Kidney epithelial cell (primary cell): ENCODE measurements around the gene GGA1. TPM values are rescaled to one million over a fixed set of nuclear protein-coding genes. Genes with fewer than 3 reads are reported as not detected.

Source experiments
- DNase-seq: peaks from one replicate; pipeline ENCODE4 v3.0.0-alpha.2; 2010; ENCODE audit warnings: low read depth
- H3K27me3 ChIP-seq: 2 replicates; pipeline ENCODE4 v1.6.0; 2011; ENCODE audit warnings: low read length; ENCODE audit not compliant: control insufficient read depth, insufficient read depth
- H3K36me3 ChIP-seq: 2 replicates; pipeline ENCODE4 v1.5.1; 2011; ENCODE audit warnings: low read length; ENCODE audit not compliant: control insufficient read depth, insufficient read depth
- H3K4me3 ChIP-seq: 2 replicates; pipeline ENCODE4 v1.5.1; 2011; ENCODE audit warnings: low read depth, mild to moderate bottlenecking, control low read depth, low read length
- total RNA-seq: library from RNA; depleted of rRNA; stranded (reverse); fragments of >200 nt; gene quantifications from 2 replicates; pipeline ENCODE4 v1.2.3, GENCODE V29; 2015
- TF ChIP-seq, protein P1 (sequence below): IDR thresholded peaks from 2 replicates; pipeline ENCODE4 v1.5.1; 2011; ENCODE audit warnings: mild to moderate bottlenecking, moderate library complexity, low read length, control low read depth, inconsistent platforms; ENCODE audit not compliant: insufficient read depth, poor library complexity, severe bottlenecking

The GGA1 gene
- total RNA-seq, 1 donor from 2014 or later: 65.9 TPM

GRCh38 chr22:37569921-37570660 lies 38.5 kb upstream of the GGA1 start:
- no peak for DNase-seq
- TF ChIP-seq, protein P1, sequence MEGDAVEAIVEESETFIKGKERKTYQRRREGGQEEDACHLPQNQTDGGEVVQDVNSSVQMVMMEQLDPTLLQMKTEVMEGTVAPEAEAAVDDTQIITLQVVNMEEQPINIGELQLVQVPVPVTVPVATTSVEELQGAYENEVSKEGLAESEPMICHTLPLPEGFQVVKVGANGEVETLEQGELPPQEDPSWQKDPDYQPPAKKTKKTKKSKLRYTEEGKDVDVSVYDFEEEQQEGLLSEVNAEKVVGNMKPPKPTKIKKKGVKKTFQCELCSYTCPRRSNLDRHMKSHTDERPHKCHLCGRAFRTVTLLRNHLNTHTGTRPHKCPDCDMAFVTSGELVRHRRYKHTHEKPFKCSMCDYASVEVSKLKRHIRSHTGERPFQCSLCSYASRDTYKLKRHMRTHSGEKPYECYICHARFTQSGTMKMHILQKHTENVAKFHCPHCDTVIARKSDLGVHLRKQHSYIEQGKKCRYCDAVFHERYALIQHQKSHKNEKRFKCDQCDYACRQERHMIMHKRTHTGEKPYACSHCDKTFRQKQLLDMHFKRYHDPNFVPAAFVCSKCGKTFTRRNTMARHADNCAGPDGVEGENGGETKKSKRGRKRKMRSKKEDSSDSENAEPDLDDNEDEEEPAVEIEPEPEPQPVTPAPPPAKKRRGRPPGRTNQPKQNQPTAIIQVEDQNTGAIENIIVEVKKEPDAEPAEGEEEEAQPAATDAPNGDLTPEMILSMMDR: no peak
- H3K27me3 ChIP-seq: no peaks in the 10 kb centered on the region
- no peak overlapping the region for H3K4me3 ChIP-seq
- H3K36me3 ChIP-seq: peaks cover 11% of the 10 kb centered on the region

DNA sequence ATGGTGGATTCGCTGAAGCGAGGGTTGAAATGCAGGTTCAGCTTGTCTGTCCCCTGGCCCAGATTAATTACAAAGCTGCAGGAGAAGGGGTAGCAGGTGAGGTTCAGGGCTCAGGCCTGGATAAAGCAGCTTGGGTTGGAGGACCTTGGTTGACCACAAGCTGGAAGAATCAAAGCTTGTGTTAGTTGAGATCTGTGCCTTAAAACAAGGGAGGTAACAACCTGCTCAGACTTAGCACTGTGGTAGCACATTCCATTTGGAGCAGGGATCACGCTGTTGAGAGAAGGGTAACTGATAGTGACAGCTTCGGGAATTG lies 38.0 kb upstream of the GGA1 start:
- DNase-seq: no peak
- Histone ChIP-seq H3K4me3 (no peak overlapping the region), H3K36me3 (peaks cover 11% of the 10 kb centered on the region), H3K27me3 (no peaks in the 10 kb centered on the region)
- TF ChIP-seq, protein P1: no peak

- H3K36me3 ChIP-seq: peaks cover 9% of the 10 kb centered on the region
- peaks cover under 1% of the 10 kb centered on the region for H3K27me3 ChIP-seq
- H3K4me3 ChIP-seq: no peak overlapping the region
- no peak for DNase-seq
- TF ChIP-seq, protein P1: peak; percentile 55
These were observed 37.2 kb upstream of the GGA1 start for GRCh38 chr22:37571258-37571991.

DNA sequence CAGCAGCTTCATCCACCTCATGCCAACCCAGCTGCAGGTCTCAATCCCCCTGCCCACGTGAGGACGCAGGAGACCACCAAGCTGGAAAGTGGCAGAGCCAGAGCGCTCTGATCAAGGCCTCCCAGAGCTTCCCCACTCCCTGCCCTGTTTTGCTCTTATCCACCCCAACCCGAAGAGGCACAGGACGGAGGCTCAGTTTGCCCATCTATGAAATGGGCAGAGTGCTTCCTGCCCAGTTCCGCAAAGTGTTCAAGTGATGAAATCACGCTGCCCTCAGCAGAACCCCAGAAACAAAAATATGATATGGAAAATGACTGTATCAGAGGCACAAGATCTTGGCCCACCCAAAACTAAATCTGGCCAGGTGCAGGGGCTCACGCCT lies 36.7 kb upstream of the GGA1 start:
- DNase-seq: no peak

GRCh38 chr22:37575490-37576003 lies 33.1 kb upstream of the GGA1 start:
- Histone ChIP-seq H3K4me3 (no peak overlapping the region), H3K27me3 (peaks cover 2% of the 10 kb centered on the region), H3K36me3 (no peaks in the 10 kb centered on the region)
- no peak for DNase-seq
- TF ChIP-seq, protein P1: no peak

More for the DNA sequence above, 36.7 kb upstream of the GGA1 start:
- no peak overlapping the region for H3K4me3 ChIP-seq
- peaks cover 2% of the 10 kb centered on the region for H3K27me3 ChIP-seq
- TF ChIP-seq, protein P1: no peak
- peaks cover 6% of the 10 kb centered on the region for H3K36me3 ChIP-seq
